GM21390 (cell line): Measurements from ENCODE around the gene PPP2R2C.

Source experiments
- ATAC-seq: cut with Tn5 transposase; IDR thresholded peaks from one replicate; pipeline ENCODE4 v1.9.1; 2021; ENCODE audit not compliant: unreplicated experiment

PPP2R2C gene

GRCh38 chr4:6469898-6470501 is 2.4 kb downstream of the PPP2R2C start:
- no peak for ATAC-seq

GRCh38 chr4:6469144-6469543 is 3.3 kb downstream of the PPP2R2C start:
- no peak for ATAC-seq

DNA sequence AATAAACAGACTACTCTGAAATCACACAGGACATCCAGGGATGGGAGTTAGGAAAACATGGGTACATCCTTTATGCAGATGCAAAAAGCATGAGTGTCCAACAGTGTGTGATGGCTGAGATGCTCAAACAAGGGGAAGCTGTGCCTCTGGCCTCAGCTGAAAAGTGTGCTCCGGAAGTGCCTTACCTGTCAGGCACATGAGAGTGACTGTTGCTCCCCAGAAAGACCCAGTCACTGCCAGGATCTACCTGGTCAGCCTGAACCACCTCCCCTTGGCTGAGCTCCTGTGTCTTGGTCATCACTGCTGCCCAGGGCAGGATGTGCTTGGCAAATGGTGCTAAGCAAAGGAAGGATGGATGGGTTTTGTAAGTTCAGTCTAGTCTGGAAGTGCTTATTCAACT is 4.0 kb downstream of the PPP2R2C start:
- no peak for ATAC-seq

DNA sequence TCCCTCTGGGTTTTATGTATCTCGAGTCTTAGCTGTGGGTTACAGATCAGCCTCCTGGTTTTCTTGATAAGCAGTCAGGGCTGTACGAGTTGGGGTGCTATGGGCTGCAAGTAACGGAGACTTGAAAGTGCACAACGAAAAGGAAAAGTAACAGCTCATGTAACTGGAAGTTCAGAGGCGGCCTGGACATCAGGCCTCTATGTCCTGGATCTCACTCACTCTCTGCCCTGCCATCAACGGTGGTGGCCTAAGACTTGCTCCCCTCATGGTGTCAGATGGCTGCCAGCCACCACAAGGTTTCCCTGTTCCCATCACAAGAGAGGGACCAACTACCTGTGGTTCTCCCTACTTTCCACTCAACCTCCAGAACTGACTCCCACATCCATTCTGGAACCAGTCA is 4.8 kb downstream of the PPP2R2C start:
- no peak for ATAC-seq

GRCh38 chr4:6466756-6467381 is 5.5 kb downstream of the PPP2R2C start:
- no peak for ATAC-seq

DNA sequence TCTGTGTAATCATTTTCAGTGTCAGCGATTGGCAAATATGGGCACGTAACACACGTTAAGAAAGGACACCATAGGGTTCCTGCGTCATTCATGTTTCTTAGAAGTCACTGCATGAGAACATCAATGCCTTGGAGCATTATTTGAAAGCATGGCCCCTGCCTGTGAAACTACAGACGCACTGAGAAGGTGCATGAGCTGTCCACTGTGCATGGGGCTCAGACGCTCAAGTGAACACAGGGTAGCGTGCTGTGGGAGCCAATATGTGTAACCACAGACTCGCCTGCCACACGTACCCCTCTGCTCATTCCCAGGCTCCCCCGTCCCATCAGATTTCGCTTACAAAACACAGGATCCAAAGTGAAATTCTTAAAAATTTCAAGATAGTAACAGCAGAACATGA is 6.5 kb downstream of the PPP2R2C start:
- no peak for ATAC-seq

- no peak for ATAC-seq
Observed at GRCh38 chr4:6464842-6465588, 7.4 kb downstream of the PPP2R2C start.

- no peak for ATAC-seq
Observed at GRCh38 chr4:6463311-6464289, 8.8 kb downstream of the PPP2R2C start.

DNA sequence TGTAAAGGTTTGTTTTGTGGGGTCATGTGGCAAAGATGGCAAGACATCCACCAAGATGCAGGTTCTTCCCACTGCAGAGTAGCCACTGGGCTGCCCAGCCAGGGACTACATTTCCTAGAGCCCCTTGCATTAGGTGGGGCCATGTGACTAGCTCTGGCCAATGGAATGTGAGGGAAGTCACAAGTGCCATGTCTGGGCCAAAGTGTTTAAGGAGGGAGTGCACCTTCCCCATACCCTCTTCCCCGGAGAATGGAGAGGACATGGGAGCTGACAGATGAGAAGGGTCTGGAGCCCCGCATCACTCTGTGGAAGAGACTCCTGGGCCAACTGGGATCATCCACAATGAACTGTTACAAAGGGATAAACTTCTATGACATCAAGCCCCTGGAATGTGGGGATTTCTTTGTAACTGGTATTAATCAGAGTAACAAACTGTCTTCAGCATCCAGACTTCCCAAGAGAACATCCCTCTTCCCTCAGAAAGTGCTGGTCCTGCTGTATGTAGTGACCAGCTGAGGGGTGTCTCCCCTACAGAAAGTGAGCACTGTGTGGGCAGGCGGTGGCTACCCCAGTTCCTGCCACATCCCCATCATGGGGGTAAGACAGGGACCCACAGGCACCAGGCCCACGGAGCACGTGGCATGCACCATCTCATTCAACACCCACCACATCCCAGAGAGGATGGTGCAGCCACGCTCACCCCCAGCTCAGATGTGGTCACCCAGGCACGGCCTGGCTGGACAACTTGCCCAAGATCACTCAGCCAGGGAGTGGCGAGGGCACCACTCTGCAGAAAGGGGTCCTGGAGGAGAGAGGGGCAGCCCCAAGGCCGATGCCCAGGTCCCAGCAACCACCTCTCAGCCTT is 10.9 kb downstream of the PPP2R2C start:
- no peak for ATAC-seq

DNA sequence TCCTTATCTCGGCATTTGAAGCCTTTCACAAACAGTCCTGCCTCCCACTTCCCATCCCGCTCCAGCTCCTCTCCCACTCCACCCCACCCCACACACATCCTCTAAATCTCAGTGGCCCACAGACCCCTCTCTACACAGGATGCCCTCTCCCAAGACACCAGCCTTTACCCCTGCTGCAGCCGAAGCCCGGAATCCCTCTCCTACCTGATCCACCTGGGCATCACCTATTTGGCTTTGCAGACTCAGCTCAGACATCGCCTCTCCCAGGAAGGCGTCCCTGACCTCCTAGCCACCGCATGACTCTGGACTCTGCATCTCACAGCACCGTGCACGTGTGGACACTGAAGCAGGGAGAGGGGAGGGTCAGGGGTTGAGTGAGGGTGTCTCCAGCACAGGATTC is 11.5 kb downstream of the PPP2R2C start:
- ATAC-seq = no peak

DNA sequence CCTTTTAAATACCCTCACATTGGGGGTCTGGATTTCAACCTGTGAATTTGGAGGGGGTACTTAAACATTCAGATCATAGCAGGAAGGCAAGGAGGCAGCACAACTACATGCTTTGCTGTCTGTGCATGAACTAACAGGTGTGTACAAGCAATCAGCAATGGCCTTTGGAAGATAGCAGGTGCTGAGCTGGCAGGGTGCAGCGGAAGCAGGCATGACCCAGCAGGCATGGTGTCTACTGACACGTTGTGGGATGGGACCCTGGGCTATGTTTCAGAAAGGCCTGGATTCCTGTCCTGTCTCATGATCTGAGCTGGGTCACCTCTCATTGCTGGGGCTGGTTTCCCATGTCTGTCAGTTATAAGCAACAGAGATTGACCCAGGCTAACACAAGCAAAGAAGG is 13.9 kb downstream of the PPP2R2C start:
- ATAC-seq = no peak

GRCh38 chr4:6456450-6456849 is 16.0 kb downstream of the PPP2R2C start:
- ATAC-seq = no peak

GRCh38 chr4:6454112-6454910 is 18.1 kb downstream of the PPP2R2C start:
- ATAC-seq = no peak

DNA sequence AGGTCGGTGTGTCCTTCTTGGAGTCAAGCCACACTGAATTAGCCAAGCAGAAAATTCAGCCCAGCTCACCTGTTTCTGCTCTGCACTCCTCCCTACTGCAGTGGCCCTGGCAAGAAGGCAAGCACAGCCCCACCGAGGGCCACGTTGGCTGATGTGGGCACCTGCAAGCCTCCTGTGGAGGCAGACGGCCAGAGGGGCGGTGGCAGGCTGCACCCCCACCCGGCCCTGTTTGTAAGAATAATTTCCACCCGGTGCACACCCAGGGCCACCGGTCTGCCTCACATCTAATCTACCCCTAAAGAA is 18.8 kb downstream of the PPP2R2C start:
- ATAC-seq = no peak

- no peak for ATAC-seq
Observed at GRCh38 chr4:6452897-6453687, 19.3 kb downstream of the PPP2R2C start.

DNA sequence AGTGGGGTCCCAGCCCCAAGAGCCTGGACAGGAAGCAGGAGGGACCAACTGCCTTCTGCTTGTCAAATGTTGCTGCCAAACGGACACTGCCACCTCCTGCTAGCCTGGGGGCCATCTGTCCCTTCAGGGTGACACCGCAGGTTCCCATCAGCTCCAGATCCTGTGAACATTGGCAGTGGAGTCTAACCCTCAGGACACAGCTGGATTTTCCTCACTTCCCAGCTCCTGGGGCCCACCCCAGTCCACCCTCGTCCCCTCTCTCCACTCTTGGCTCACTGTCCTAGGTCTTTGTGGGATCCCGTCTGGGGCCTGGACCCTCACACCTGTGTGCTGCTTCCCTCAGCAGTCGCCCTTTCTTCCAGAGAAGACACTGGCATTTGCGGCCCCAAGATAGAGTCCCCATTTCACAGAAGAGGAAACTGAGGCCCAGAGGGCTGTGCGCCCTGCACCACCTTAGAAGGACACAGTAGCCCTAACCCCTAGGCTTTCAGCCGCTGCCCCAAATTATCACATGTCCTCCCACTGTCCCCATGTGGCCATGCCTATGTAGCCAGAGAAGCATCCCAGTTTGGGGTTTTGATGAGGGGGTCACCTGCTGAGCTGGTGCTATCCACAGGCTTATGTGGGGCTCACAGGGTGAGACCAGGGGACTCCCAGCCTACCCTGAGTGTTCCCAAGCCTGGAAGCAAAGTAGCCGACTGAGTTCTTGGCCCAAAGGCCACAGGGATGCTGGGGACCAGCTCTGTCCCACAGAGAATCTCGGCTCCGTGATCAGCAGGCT is 20.1 kb downstream of the PPP2R2C start:
- ATAC-seq = no peak

DNA sequence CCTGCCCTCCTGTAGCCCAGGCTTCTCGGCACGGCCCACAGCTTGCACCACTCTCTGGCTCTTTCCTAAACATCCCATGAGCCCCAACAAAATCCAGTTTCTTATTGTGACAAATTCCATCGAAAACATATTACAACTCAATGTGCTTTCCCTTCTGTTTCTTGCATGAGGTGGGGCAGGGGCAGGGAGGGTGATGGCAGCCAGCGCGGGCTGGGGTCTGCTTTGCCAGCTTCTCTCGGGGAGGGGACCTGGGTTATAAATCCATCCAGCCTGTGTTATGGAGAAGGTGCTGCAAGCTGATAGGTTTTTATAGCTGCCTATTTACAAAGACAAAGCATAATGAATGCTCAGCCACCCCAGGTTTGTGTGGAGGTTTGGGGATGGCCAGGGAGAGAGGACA is 21.1 kb downstream of the PPP2R2C start:
- no peak for ATAC-seq

DNA sequence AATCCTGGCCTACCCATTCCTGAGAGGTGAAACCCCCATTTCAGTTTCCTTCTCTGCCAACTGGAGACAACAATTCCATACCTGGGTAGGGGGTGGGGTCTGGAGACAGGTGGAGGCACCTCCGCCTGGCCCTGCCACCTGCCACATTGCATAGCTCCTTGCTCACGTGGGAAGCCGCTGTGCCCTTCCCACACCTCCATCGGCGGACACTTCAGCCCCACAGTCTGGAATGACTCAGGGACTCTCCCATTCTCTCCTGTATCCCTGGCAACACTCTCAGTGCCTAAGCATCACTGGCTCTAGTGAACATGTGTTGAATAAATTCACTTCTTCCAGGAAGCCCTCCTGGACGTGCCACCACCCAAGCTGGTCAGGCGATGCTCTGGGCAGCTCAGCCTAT is 21.7 kb downstream of the PPP2R2C start:
- ATAC-seq = no peak
